SU-DHL-6 (cell line): ENCODE measurements around the gene CYB5B.

Experiments used
- H2AFZ ChIP-seq: fragments of 200-600 bp; sonication (generic); 2 replicates; pipeline ENCODE4 v1.6.1; 2014; ENCODE audit warnings: low read depth, mild to moderate bottlenecking, moderate library complexity, mixed read lengths, antibody characterized with exemption, low read length; ENCODE audit not compliant: severe bottlenecking
- H3F3A ChIP-seq: fragments of 200-600 bp; shearing (Covaris generic); 2 replicates; pipeline ENCODE4 v1.6.0; 2016; ENCODE audit warnings: antibody characterized with exemption, mild to moderate bottlenecking; ENCODE audit not compliant: insufficient read depth
- H3K27ac ChIP-seq: fragments of 200-600 bp; sonication (generic); 2 replicates; pipeline ENCODE4 v1.5.1; 2016; ENCODE audit warnings: low read depth, mild to moderate bottlenecking, low read length, moderate library complexity, mixed read lengths
- H3K27me3 ChIP-seq: fragments of 200-600 bp; sonication (generic), shearing (Covaris generic); 2 replicates; pipeline ENCODE4 v1.6.0; 2014; ENCODE audit warnings: mild to moderate bottlenecking, low read length
- H3K36me3 ChIP-seq: fragments of 200-600 bp; sonication (generic); 2 replicates; pipeline ENCODE4 v1.6.1; 2014; ENCODE audit warnings: mild to moderate bottlenecking, low read length, mixed read lengths
- H3K4me2 ChIP-seq: fragments of 300-600, 200-600 bp; shearing (Covaris generic), sonication (generic); 2 replicates; pipeline ENCODE4 v1.6.0; 2014; ENCODE audit warnings: low read length, low read depth, mild to moderate bottlenecking; ENCODE audit not compliant: poor library complexity, severe bottlenecking
- H3K4me3 ChIP-seq: fragments of 200-600 bp; sonication (generic); 2 replicates; pipeline ENCODE4 v1.5.1; 2014; ENCODE audit warnings: antibody characterized with exemption, low read length, mild to moderate bottlenecking, mixed read lengths; ENCODE audit not compliant: insufficient read depth, poor library complexity, severe bottlenecking
- H3K79me2 ChIP-seq: fragments of 200-600 bp; sonication (generic); 2 replicates; pipeline ENCODE4 v1.6.1; 2014; ENCODE audit warnings: mild to moderate bottlenecking, low read length, moderate library complexity; ENCODE audit not compliant: insufficient read depth
- H3K9ac ChIP-seq: fragments of 200-600 bp; sonication (generic); 2 replicates; pipeline ENCODE4 v1.7.0; 2014; ENCODE audit warnings: mild to moderate bottlenecking, low read length
- H3K9me2 ChIP-seq: fragments of 200-600 bp; sonication (generic); replicated peaks from 2 replicates; pipeline ENCODE4 v1.6.1; 2014; ENCODE audit warnings: low read length; ENCODE audit not compliant: insufficient read depth
- H3K9me3 ChIP-seq: fragments of 200-600 bp; sonication (generic); 2 replicates; pipeline ENCODE4 v1.6.1; 2014; ENCODE audit warnings: low read length, mixed read lengths; ENCODE audit not compliant: insufficient read depth
- H4K20me1 ChIP-seq: fragments of 200-600 bp; sonication (generic); 2 replicates; pipeline ENCODE4 v1.6.1; 2014; ENCODE audit warnings: low read depth, mild to moderate bottlenecking, antibody characterized with exemption, low read length, moderate library complexity, mixed read lengths
- CTCF ChIP-seq: fragments of 200-600 bp; sonication (generic); IDR thresholded peaks from one replicate; pipeline ENCODE4 v1.5.1; 2017; ENCODE audit warnings: antibody characterized with exemption, mild to moderate bottlenecking, low read length, moderate library complexity; ENCODE audit not compliant: insufficient read depth, poor library complexity, severe bottlenecking
- EZH2phosphoT487 ChIP-seq: fragments of 200-600 bp; sonication (generic), shearing (Covaris generic); conservative IDR thresholded peaks from 2 replicates; pipeline ENCODE4 v1.6.1; 2018; ENCODE audit warnings: mild to moderate bottlenecking, antibody characterized with exemption, low read length, moderate library complexity, mixed read lengths

The CYB5B gene

DNA sequence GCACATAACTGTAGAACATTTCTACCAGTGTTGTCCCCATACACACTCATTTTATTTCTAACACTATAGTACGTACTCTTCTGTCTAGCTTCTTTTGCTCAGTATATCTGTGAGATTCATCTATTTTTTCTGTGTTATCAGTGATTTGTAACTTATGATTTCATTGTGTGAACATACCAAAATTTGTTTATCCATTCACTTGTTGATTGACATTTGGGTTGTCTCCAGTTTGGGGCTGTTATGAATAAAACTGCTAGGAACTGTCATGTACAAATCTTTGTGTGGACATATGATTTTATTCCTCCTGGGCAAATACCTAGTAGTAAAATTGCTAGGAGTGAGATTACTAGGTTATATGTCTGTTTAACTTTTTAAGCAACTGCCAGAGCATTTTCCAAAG lies 9.6 kb downstream of the CYB5B start:
- H3K4me2 ChIP-seq = no peak overlapping the region
- H3K9ac ChIP-seq = no peak overlapping the region
- H3F3A ChIP-seq = no peaks in the 10 kb centered on the region
- H3K27ac ChIP-seq = no peak overlapping the region
- H3K27me3 ChIP-seq = no peaks in the 10 kb centered on the region
- TF ChIP-seq CTCF (no peak), EZH2phosphoT487 (no peak)
- no peak overlapping the region for H2AFZ ChIP-seq
- H3K36me3 ChIP-seq = peaks cover 25% of the 10 kb centered on the region
- no peaks in the 10 kb centered on the region for H3K9me2 ChIP-seq
- no peak overlapping the region for H3K4me3 ChIP-seq
- H3K79me2 ChIP-seq = peaks cover 78% of the 10 kb centered on the region
- H4K20me1 ChIP-seq = peaks cover 4% of the 10 kb centered on the region; the same call in 1 of the 2 replicates
- no peaks in the 10 kb centered on the region for H3K9me3 ChIP-seq

- Histone ChIP-seq H3K27ac (no peak overlapping the region), H2AFZ (no peak overlapping the region), H3K9me2 (no peaks in the 10 kb centered on the region), H3K36me3 (peaks cover 18% of the 10 kb centered on the region; the same call in 1 of the 2 replicates), H3K4me2 (no peak overlapping the region), H3K27me3 (no peaks in the 10 kb centered on the region), H3K9ac (no peak overlapping the region), H4K20me1 (peaks cover 4% of the 10 kb centered on the region; the same call in 1 of the 2 replicates), H3K79me2 (peaks cover 85% of the 10 kb centered on the region), H3K9me3 (no peaks in the 10 kb centered on the region), H3K4me3 (no peak overlapping the region), H3F3A (no peaks in the 10 kb centered on the region)
- no peak for TF ChIP-seq EZH2phosphoT487
- TF ChIP-seq CTCF = no peak
Measured at GRCh38 chr16:69435977-69436820, 11.8 kb downstream of the CYB5B start.

GRCh38 chr16:69436896-69437295 lies 12.5 kb downstream of the CYB5B start:
- H3K9me3 ChIP-seq = no peaks in the 10 kb centered on the region
- no peaks in the 10 kb centered on the region for H3K9me2 ChIP-seq
- no peak overlapping the region for H3K4me3 ChIP-seq
- H3K27me3 ChIP-seq = no peaks in the 10 kb centered on the region
- H2AFZ ChIP-seq = no peak overlapping the region
- TF ChIP-seq EZH2phosphoT487 (no peak), CTCF (no peak)
- H3K4me2 ChIP-seq = no peak overlapping the region
- H3K79me2 ChIP-seq = peaks cover 92% of the 10 kb centered on the region
- peaks cover 14% of the 10 kb centered on the region; the same call in 1 of the 2 replicates for H3K36me3 ChIP-seq
- H3K27ac ChIP-seq = no peak overlapping the region
- no peak overlapping the region for H3K9ac ChIP-seq
- peaks cover 7% of the 10 kb centered on the region for H4K20me1 ChIP-seq
- H3F3A ChIP-seq = no peaks in the 10 kb centered on the region
